ENCODE data around the gene PER1.
"Not testable (repeated sequence)": the region's sequence is repeated elsewhere in the genome, so short reads cannot be mapped to it uniquely, and the experiment has no call there.

Gene PER1

GRCh38 chr17:8176197-8176940, 24.2 kb upstream of the PER1 start, which contains the start of gene TMEM107:
TSS of gene TMEM107 (minus strand) at chr17:8176380. CDS start at chr17:8176286, 94 bp downstream.
- peak; percentile 92 for DNase-seq (ENCODE audit: low read depth)
- H3K4me3 ChIP-seq (ENCODE audit: low read depth, low read length), result peak within 1 kb of the TSS; percentile 78
- TF ChIP-seq CTCF (IDR thresholded peaks at IDR 0.05; ENCODE audit: insufficient read depth, low read depth, low read length, missing control alignments), result peak; percentile 4

- peak overlapping the region; percentile 78 for H3K4me3 ChIP-seq (ENCODE audit: low read depth, low read length)
- no peak for TF ChIP-seq CTCF (IDR thresholded peaks at IDR 0.05; ENCODE audit: insufficient read depth, low read depth, low read length, missing control alignments)
- DNase-seq (ENCODE audit: low read depth), result peak; percentile 43
Measured at GRCh38 chr17:8175795-8176196, 23.6 kb upstream of the PER1 start.

GRCh38 chr17:8173871-8174322, 21.7 kb upstream of the PER1 start:
- no peak for TF ChIP-seq CTCF (IDR thresholded peaks at IDR 0.05; ENCODE audit: insufficient read depth, low read depth, low read length, missing control alignments)
- peak overlapping the region; percentile 74 for H3K4me3 ChIP-seq (ENCODE audit: low read depth, low read length)
- no peak for DNase-seq (ENCODE audit: low read depth)

- H3K4me3 ChIP-seq (ENCODE audit: low read depth, low read length), result peak overlapping the region; percentile 74
- DNase-seq (ENCODE audit: low read depth), result peak; percentile 99
- no peak for TF ChIP-seq CTCF (IDR thresholded peaks at IDR 0.05; ENCODE audit: insufficient read depth, low read depth, low read length, missing control alignments)
Measured at GRCh38 chr17:8173056-8173870, 21.1 kb upstream of the PER1 start.

GRCh38 chr17:8170186-8170585, 18.0 kb upstream of the PER1 start:
- not testable (repeated sequence) for H3K4me3 ChIP-seq (ENCODE audit: low read depth, low read length); DNase-seq (ENCODE audit: low read depth)

- no peak for TF ChIP-seq CTCF (IDR thresholded peaks at IDR 0.05; ENCODE audit: insufficient read depth, low read depth, low read length, missing control alignments)
- no peak overlapping the region for H3K4me3 ChIP-seq (ENCODE audit: low read depth, low read length)
- no peak for DNase-seq (ENCODE audit: low read depth)
Measured at GRCh38 chr17:8167526-8167925, 15.3 kb upstream of the PER1 start.

- DNase-seq (ENCODE audit: low read depth), result no peak
- no peak overlapping the region for H3K4me3 ChIP-seq (ENCODE audit: low read depth, low read length)
- no peak for TF ChIP-seq CTCF (IDR thresholded peaks at IDR 0.05; ENCODE audit: insufficient read depth, low read depth, low read length, missing control alignments)
Measured at GRCh38 chr17:8166731-8167130, 14.5 kb upstream of the PER1 start.
